GM12878 (cell line): ENCODE results near the gene RNF31. TPM values are rescaled to one million over a fixed set of nuclear protein-coding genes. Genes with fewer than 3 reads are reported as not detected.

Experiments used
- ATAC-seq: fragments of 200-7000 bp; cut with Tn5 transposase; 3 replicates; pipeline ENCODE4 v1.9.1; 2020; ENCODE audit warnings: mild to moderate bottlenecking, moderate library complexity
- BruUV-seq: library from RNA; stranded (reverse); fragments of 400-500 nt; replicated peaks from 2 replicates; lab custom pipeline; 2021; lab: Mats Ljungman, UMichigan
- CTCF ChIA-PET: fragments of 300-600 bp; sonication (Branson Sonifier 250); formaldehyde crosslinking; extraction: SDS; loops from one replicate; lab custom pipeline; 2021; ENCODE audit warnings: inconsistent platforms; lab: Yijun Ruan, JAX
- POLR2A ChIA-PET: fragments of 350-600 bp; formaldehyde crosslinking; extraction: SDS; loops from one replicate; lab custom pipeline; 2021; ENCODE audit warnings: inconsistent platforms; lab: Charles Lee
- RAD21 ChIA-PET: fragments of 300-600 bp; sonication (Branson Sonifier 250); formaldehyde crosslinking; loops from one replicate; lab custom pipeline; 2023; ENCODE audit warnings: antibody characterized with exemption; ENCODE audit not compliant: unreplicated experiment; lab: Charles Lee
- SMC1A ChIA-PET: fragments of 300-600 bp; sonication (Branson Sonifier 250); formaldehyde crosslinking; loops from one replicate; lab custom pipeline; 2023; ENCODE audit not compliant: unreplicated experiment, uncharacterized antibody; lab: Charles Lee
- DNase-seq: peaks from one replicate; pipeline ENCODE4 v3.0.0-alpha.2; 2011; ENCODE audit warnings: low read depth, low spot score
- FAIRE-seq: peaks from 3 replicates; lab custom pipeline; 2011; peaks lifted over from hg19 to GRCh38; lab: Jason Lieb, UNC
- H2AFZ ChIP-seq: 2 replicates; pipeline ENCODE4 v1.6.0; 2011; ENCODE audit warnings: low read depth, low read length, control low read depth; ENCODE audit not compliant: control insufficient read depth
- H3K27ac ChIP-seq: 2 replicates; pipeline ENCODE4 v1.5.1; 2011; ENCODE audit warnings: control low read depth; ENCODE audit not compliant: control insufficient read depth, insufficient read depth
- H3K27me3 ChIP-seq, 2 experiments: replicated peaks in 1 of 2; 2 replicates each; pipeline versions ENCODE4 v1.6.0 to v1.6.1; 2011; ENCODE audit warnings: low read length in 1 of 2; ENCODE audit not compliant: control insufficient read depth in 2 of 2, insufficient read depth in 2 of 2
- H3K36me3 ChIP-seq, 2 experiments: 2 replicates each; pipeline ENCODE4 v1.5.1; 2011; ENCODE audit warnings: low read length in 1 of 2; ENCODE audit not compliant: control insufficient read depth in 2 of 2, insufficient read depth in 2 of 2
- H3K4me1 ChIP-seq: 2 replicates; pipeline ENCODE4 v1.6.1; 2011; ENCODE audit warnings: mild to moderate bottlenecking, low read length, moderate library complexity, mixed read lengths; ENCODE audit not compliant: control insufficient read depth, insufficient read depth
- H3K4me2 ChIP-seq: 2 replicates; pipeline ENCODE4 v1.6.0; 2011; ENCODE audit warnings: control low read depth; ENCODE audit not compliant: control insufficient read depth, insufficient read depth
- H3K4me3 ChIP-seq: fragments of 200-600 bp; sonication (generic); 2 replicates; pipeline ENCODE4 v1.5.1; 2016
- H3K79me2 ChIP-seq: 2 replicates; pipeline ENCODE4 v1.6.0; 2011; ENCODE audit warnings: low read length; ENCODE audit not compliant: control insufficient read depth, insufficient read depth
- H3K9ac ChIP-seq: 2 replicates; pipeline ENCODE4 v1.8.0; 2011; ENCODE audit warnings: low read length, control low read depth, mixed read lengths; ENCODE audit not compliant: control insufficient read depth, insufficient read depth
- H3K9me3 ChIP-seq: replicated peaks from 3 replicates; pipeline ENCODE4 v1.5.1; 2011; ENCODE audit warnings: mild to moderate bottlenecking, low read length; ENCODE audit not compliant: control insufficient read depth, insufficient read depth
- H4K20me1 ChIP-seq: 2 replicates; pipeline ENCODE4 v1.6.0; 2011; ENCODE audit not compliant: control insufficient read depth, insufficient read depth
- BACH1 ChIP-seq: fragments of 450-650 bp; IDR thresholded peaks from 2 replicates; pipeline ENCODE4 v1.6.1; 2017; ENCODE audit warnings: mild to moderate bottlenecking, borderline replicate concordance
- CBX5 ChIP-seq: sonication (generic); IDR thresholded peaks from 2 replicates; pipeline ENCODE4 v1.6.1; 2016; ENCODE audit warnings: low read depth, moderate library complexity, mild to moderate bottlenecking, inconsistent platforms
- CEBPZ ChIP-seq: fragments of 150-350 bp; IDR thresholded peaks from 2 replicates; pipeline ENCODE4 v1.6.1; 2016; ENCODE audit warnings: low read depth, low read length
- EED ChIP-seq: sonication (generic); IDR thresholded peaks from 2 replicates; pipeline ENCODE4 v1.6.1; 2016; ENCODE audit warnings: antibody characterized with exemption, low read depth
- FOXM1 ChIP-seq: IDR thresholded peaks from 2 replicates; pipeline ENCODE4 v1.6.1; 2012; ENCODE audit warnings: low read depth, mild to moderate bottlenecking, inconsistent platforms, low read length, moderate library complexity
- LARP7 ChIP-seq: fragments of 450-650 bp; IDR thresholded peaks from 2 replicates; pipeline ENCODE4 v1.6.1; 2017; ENCODE audit warnings: mild to moderate bottlenecking
- MXI1 ChIP-seq: fragments of 150-350 bp; IDR thresholded peaks from 2 replicates; pipeline ENCODE4 v1.6.1; 2011; ENCODE audit warnings: low read depth, mild to moderate bottlenecking, inconsistent platforms, low read length, improper control_type of control experiment
- NR2F1 ChIP-seq: fragments of 450-650 bp; conservative IDR thresholded peaks from 2 replicates; pipeline ENCODE4 v1.6.1; 2017; ENCODE audit warnings: mild to moderate bottlenecking
- SIX5 ChIP-seq: IDR thresholded peaks from 2 replicates; pipeline ENCODE4 v1.6.1; 2011; ENCODE audit warnings: mild to moderate bottlenecking, low read depth, low read length, moderate library complexity; ENCODE audit not compliant: severe bottlenecking
- SMARCA5 ChIP-seq: fragments of 450-650 bp; IDR thresholded peaks from 2 replicates; pipeline ENCODE4 v1.6.1; 2017; ENCODE audit warnings: mild to moderate bottlenecking
- SUZ12 ChIP-seq: fragments of 200-600 bp; sonication (generic); IDR thresholded peaks from one replicate; pipeline ENCODE4 v1.6.1; 2018; ENCODE audit warnings: antibody characterized with exemption, mild to moderate bottlenecking; ENCODE audit not compliant: unreplicated experiment
- ZNF622 ChIP-seq: fragments of 450-650 bp; IDR thresholded peaks from 2 replicates; pipeline ENCODE4 v1.6.1; 2017; ENCODE audit warnings: mild to moderate bottlenecking, inconsistent platforms
- ZNF687 ChIP-seq: fragments of 450-650 bp; IDR thresholded peaks from 2 replicates; pipeline ENCODE4 v1.6.1; 2017; ENCODE audit warnings: mild to moderate bottlenecking, moderate library complexity
- WGBS: methylation state at CpG from one replicate; pipeline ENCODE4 v1.1.6; 2016; ENCODE audit warnings: low lambda C conversion rate; ENCODE audit not compliant: insufficient replicate concordance, insufficient coverage; ENCODE audit errors: missing lambda C conversion rate; 5-methylcytosine and 5-hydroxymethylcytosine counted together
- in situ Hi-C: fragments of 300-500 bp; cut with MboI; formaldehyde crosslinking; loops from 9 replicates; pipeline ENCODE4 v1.14.3; 2018; ENCODE audit warnings: mixed read lengths
- intact Hi-C: fragments of 100-400 bp; cut with micrococcal nuclease; formaldehyde crosslinking; loops from one replicate; pipeline ENCODE4 v1.14.2; 2022; ENCODE audit not compliant: unreplicated experiment
- polyA plus RNA-seq, 11 experiments: library from polyadenylated mRNA; depleted of rRNA in 4 of 11; unstranded in 6 of 11; stranded (reverse) in 5 of 11; fragments of >200 nt; fragmentation: Nextera tagmentation in 4 of 11; fragmentation: Illumina TruSeq in 1 of 11; extraction: Ambion mirVana in 4 of 11; extraction: Trizol in 1 of 11; gene quantifications; 1 replicate in 1 of 11; 2 replicates in 10 of 11; pipeline versions ENCODE4 v1.2.1 to v1.2.3, GENCODE V29; 2011 to 2016; ENCODE audit warnings: inconsistent platforms in 2 of 11, missing spikeins in 2 of 11, low read depth in 1 of 11
- total RNA-seq, 4 experiments: library from RNA; depleted of rRNA in 3 of 4; stranded (reverse); fragments of >200 nt in 3 of 4; fragmentation: Illumina TruSeq in 1 of 4; extraction: Trizol in 1 of 4; gene quantifications; 2 replicates each; pipeline versions ENCODE4 v1.2.1 to v1.2.3, GENCODE V29; 2013 to 2021

Gene RNF31
- total and polyA plus RNA-seq, 10 of the 15 experiments (the other 5 are each of a cell fraction or from before 2014, with no cell fraction given), result 8.5 to 92.7 (median 52.0) TPM

- no peak for TF ChIP-seq CEBPZ
Measured at GRCh38 chr14:24146453-24146977, 783 bp upstream of the RNF31 start, which contains the start of gene PSME2 (continued).

- Histone ChIP-seq H3K36me3 (peaks cover 18 to 37% of the 10 kb centered on the region in 2 experiments), H3K27me3 (no peaks in the 10 kb centered on the region), H3K9ac (peak overlapping the region; percentile 81), H3K9me3 (no peaks in the 10 kb centered on the region; the same call in 2 of the 3 replicates), H3K4me2 (peak overlapping the region; percentile 48), H2AFZ (no peak overlapping the region), H3K79me2 (peaks cover 61% of the 10 kb centered on the region), H3K4me1 (peaks cover 10% of the 10 kb centered on the region), H3K4me3 (peak overlapping the region; percentile 82), H4K20me1 (no peaks in the 10 kb centered on the region), H3K27ac (peak overlapping the region; percentile 90)
- RAD21 ChIA-PET, result interaction anchor here (1.2 to 3.9 kb wide), 8 partner anchors 11 to 58 kb away, joined by 3 to 37 read pairs (median 16); partner anchors contain the start of genes DCAF11, IRF9, NRL and PCK2
- BruUV-seq, result TSS peak; percentile 69
- FAIRE-seq (no peak), ATAC-seq (peak; percentile 0; the same call in 2 of the 3 replicates), DNase-seq (no peak)
- 3% methylated on average over 25 of the region's 29 CpGs for WGBS
- CTCF ChIA-PET, result interaction anchor here (0.6 to 8.2 kb wide), 9 partner anchors 8 to 124 kb away, joined by 3 to 63 read pairs (median 5); partner anchors contain the start of genes DCAF11, IRF9, NRL and PCK2
- intact Hi-C loops, result loop anchor here (1.0 to 5.0 kb wide), 2 partner anchors 13 to 149 kb away; partner anchors contain the start of genes DHRS1, IRF9 and NOP9
- SMC1A ChIA-PET, result interaction anchor here (1.1 to 4.8 kb wide), 7 partner anchors 8 to 94 kb away, joined by 4 to 54 read pairs (median 8); partner anchors contain the start of genes DCAF11, IPO4, IRF9 and NRL
- in situ Hi-C loops, result no loop called here
- TF ChIP-seq FOXM1 (no peak), NR2F1 (no peak), SUZ12 (no peak), ZNF687 (0 out of 2 replicates have a peak, but pooled peaks have one; percentile 10), CBX5 (no peak), MXI1 (peak; percentile 5; the same call in 1 of the 2 replicates), BACH1 (0 out of 2 replicates have a peak, but pooled peaks have one; percentile 4), EED (no peak), ZNF622 (no peak), SMARCA5 (0 out of 2 replicates have a peak, but pooled peaks have one; percentile 10), LARP7 (0 out of 2 replicates have a peak, but pooled peaks have one; percentile 16), SIX5 (no peak)
- POLR2A ChIA-PET, result interaction anchor here (0.5 to 5.8 kb wide), 13 partner anchors 9 to 369 kb away, joined by 4 to 99 read pairs (median 17); partner anchors contain the start of genes CHMP4A, DCAF11, IPO4 and IRF9
Measured at GRCh38 chr14:24147761-24148428, 597 bp downstream of the RNF31 start.
